Astrocyte (in vitro differentiated cells and primary cell): ENCODE measurements around the gene ISLR2.

Experiments
- EZH2 ChIP-seq: IDR thresholded peaks from 2 replicates; pipeline ENCODE4 v1.6.1; 2012; ENCODE audit warnings: mild to moderate bottlenecking, low read length, inconsistent platforms; ENCODE audit not compliant: insufficient read depth
- TF ChIP-seq, protein P1 (sequence below): IDR thresholded peaks from 2 replicates; pipeline ENCODE4 v1.5.1; 2011; ENCODE audit warnings: low read depth, mild to moderate bottlenecking, inconsistent platforms, low read length, moderate library complexity; ENCODE audit not compliant: insufficient read depth

DNA sequence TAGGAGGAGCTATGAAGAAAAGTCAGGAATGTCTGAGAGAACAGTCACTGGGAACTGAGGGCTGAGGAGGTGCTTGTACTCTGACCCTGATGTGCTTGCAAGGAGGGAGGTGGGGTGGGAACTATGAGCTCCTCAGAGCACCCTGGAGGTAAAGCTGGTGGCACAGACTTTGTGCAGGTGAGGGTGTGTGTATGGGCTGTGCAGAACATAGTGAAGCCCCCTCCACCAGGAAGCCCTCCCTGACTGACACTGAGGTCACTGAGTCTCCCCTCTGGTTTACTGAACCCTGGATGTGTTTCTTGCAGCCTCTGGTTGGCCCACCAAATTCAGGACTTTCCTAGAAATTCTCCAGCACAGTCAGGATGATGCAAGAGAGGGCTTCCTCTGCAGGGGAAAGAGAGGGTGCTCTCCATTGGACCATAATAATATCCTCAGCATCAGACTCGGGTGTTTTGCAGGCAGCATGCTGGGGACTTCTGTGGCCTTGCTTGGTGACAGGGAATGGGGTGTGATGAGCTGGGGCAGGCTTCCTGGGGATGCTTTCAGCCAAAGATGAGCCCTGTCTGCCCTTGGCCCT, 41.7 kb downstream of the ISLR2 start:
- TF ChIP-seq EZH2 = no peak
- TF ChIP-seq, protein P1, sequence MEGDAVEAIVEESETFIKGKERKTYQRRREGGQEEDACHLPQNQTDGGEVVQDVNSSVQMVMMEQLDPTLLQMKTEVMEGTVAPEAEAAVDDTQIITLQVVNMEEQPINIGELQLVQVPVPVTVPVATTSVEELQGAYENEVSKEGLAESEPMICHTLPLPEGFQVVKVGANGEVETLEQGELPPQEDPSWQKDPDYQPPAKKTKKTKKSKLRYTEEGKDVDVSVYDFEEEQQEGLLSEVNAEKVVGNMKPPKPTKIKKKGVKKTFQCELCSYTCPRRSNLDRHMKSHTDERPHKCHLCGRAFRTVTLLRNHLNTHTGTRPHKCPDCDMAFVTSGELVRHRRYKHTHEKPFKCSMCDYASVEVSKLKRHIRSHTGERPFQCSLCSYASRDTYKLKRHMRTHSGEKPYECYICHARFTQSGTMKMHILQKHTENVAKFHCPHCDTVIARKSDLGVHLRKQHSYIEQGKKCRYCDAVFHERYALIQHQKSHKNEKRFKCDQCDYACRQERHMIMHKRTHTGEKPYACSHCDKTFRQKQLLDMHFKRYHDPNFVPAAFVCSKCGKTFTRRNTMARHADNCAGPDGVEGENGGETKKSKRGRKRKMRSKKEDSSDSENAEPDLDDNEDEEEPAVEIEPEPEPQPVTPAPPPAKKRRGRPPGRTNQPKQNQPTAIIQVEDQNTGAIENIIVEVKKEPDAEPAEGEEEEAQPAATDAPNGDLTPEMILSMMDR = no peak
